ACHN (cell line): Measurements from ENCODE around the gene MKX.

Experiments used
- DNase-seq: peaks from one replicate; pipeline ENCODE4 v3.0.0-alpha.2; 2015
- in situ Hi-C: cut with HindIII; loops from 2 replicates; pipeline ENCODE4 v1.10.0; 2017; ENCODE audit warnings: low sequenced_read_pairs, low pct_ligation_motif_present, low pct_unique_long_range_greater_than_20kb

MKX gene

DNA sequence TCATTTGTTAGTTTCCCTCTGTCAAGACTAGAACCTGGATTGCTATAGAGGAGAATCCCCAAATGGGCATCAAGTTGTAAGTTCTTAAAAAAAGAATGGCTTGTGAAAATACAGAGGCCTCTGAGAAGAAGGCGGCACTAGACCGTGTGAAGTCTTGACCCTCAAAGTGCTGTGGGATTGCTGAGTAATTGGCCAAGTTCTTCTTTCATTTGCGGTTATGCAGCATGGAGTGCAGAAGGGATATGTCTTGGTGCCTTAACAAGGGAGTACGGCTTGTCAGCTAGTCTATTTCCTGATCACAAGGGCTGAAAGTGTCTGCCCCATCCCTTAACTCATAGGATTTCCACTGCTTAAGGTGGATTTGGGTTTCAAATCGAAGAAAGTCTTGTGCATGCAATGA, 81.2 kb downstream of the MKX start:
- in situ Hi-C loops = no loop called here
- no peak for DNase-seq

- no peak for DNase-seq
- in situ Hi-C loops = no loop called here
Measured at GRCh38 chr10:27663621-27664020, 82.0 kb downstream of the MKX start.

DNA sequence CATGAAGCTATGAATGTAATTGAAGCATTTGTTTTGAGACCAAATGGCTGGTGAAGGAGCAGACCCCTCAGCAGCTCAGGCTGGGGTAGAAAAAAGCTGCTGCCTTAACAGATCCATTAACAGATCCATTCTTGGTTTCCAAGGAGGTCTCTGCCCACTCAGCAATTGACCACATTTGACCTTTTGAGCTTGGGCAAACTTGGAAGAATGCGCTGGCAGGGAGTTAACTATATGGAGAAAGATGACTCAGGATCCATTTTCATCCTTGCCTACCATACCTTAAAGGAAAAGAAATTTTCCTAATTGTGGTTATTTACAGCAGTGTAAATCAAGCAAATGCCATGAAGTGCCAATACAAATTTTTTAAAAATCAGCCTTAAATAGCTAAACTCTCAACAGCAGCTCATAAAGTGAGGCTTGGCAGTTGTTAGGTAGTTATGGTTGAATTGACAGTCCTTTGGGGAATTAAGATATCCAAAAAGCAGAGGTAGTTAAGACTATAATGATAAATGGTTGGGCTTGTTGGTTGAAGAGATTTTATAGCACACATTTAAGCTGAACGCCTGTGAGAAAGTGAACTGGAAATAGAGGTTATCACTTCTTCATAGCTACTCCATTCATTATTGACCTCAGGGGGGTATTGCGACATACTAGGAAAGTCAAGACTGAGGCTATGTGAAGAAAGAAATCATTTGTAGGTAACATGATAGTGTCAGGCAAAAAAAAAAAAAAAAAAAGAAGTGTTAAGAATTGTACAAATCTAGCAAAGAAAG, 83.9 kb downstream of the MKX start:
- no peak for DNase-seq
- in situ Hi-C loops = no loop called here

DNA sequence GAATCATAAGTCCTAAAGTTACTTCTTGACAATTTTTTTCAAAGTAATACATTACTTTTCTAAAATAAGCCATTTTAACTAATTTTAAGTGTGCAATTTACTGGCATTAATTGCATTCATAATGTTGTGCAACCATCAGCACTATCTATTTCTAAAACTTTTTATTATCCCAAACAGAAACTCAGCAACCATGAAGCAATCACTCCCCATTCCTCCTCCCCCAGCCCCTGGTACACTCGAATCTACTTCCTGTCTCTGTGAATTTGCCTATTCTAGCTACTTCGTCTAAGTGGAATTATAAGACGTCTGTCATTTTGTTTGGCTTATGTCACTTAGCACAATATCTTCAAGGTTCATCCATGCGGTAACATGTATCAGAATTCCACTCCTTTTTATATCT, 84.9 kb downstream of the MKX start:
- DNase-seq = no peak
- in situ Hi-C loops = no loop called here

GRCh38 chr10:27660268-27660667, 85.4 kb downstream of the MKX start:
- no peak for DNase-seq
- in situ Hi-C loops = no loop called here

DNA sequence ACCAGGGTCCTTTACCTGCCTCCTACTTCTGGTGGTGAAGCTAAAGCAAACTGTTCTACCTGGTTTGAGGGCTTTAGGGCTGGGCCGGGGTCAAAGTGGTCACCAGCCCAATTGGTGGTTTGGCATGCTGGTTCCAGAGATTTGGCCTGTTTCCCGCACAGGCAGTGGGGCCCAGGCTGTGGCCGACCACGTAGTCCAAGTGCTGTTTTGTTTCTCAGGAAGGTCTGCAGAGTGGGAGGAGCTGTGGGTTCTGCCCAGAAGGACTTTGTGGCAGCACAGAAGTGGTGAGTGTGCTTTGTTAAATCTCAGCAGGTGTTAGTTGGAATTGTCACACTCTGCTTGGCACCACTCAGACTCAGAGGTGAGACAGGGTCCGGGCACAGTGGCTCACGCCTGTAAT, 85.8 kb downstream of the MKX start:
- in situ Hi-C loops = no loop called here
- no peak for DNase-seq

- DNase-seq = no peak
- in situ Hi-C loops = no loop called here
Measured at GRCh38 chr10:27658788-27659187, 86.8 kb downstream of the MKX start.

GRCh38 chr10:27655296-27655695, 90.3 kb downstream of the MKX start:
- in situ Hi-C loops = no loop called here
- no peak for DNase-seq

DNA sequence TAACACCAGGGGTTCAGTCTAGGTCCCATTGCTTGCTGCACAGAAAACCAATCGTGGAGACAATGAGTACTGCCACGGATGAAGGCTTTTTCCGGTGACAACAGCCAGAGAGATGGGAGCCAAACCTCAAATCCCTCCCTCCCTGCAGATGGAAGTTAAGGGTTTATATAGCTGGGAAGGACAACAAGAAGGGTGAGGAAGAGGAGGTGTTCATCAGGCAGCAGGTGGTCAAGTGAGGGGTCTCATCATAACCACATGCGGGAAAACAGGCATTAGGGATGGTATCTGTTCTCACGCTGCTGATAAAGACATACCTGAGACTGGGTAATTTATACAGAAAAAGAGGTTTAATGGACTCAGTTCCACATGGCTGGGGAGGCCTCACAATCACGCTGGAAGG, 91.3 kb downstream of the MKX start:
- in situ Hi-C loops = no loop called here
- no peak for DNase-seq

- in situ Hi-C loops = no loop called here
- no peak for DNase-seq
Measured at GRCh38 chr10:27646604-27647175, 98.9 kb downstream of the MKX start.

GRCh38 chr10:27646194-27646593, 99.4 kb downstream of the MKX start:
- DNase-seq = no peak
- in situ Hi-C loops = no loop called here

DNA sequence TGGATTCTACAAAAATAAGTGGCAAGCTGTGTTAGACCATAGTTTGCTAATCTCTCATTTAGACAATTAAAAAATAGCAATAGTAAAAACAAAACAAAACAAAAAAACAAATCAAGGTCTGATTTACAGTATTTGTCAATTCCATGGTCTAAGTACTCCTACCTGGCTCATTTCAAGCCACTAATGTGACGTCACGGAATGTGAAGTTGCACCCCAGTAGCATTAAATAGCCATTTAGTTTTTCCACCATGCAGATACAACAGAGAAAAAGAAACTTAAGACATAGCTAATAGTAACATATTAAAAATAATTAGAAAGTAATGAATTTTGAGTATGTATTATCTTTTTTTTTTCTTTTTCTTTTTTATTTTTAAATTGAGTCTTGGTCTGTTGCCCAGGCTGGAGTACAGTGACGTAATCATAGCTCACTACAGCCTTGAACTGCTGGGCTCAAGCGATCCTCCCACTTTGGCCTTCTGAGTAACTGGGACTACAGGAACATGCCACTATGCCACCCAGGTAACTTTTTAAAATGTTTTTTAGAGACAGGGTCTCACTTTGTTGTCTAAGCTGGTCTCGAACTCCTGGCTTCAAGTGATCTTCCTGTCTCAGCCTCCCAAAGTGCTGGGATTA, 101.2 kb downstream of the MKX start:
- in situ Hi-C loops = no loop called here
- DNase-seq = no peak

DNA sequence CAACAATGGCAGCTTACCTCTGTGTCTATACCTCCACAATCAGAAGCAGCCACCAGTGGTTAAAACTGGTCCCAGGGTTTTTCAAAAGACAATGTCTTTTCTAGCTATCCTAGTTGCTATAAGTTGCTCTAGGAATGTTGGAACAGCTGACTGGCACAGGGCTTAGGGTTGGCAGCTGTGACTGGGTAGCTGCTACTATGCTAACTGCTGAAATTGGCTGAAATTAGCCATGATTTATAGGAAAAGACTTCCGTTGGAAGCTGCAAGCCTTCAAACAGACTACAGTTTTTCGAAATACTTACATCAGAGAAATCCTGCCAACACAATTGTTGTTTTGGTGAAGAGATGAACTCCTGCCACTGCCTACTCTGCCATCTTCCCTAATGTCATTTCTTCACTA, 102.3 kb downstream of the MKX start:
- no peak for DNase-seq
- in situ Hi-C loops = no loop called here

GRCh38 chr10:27642023-27642589, 103.5 kb downstream of the MKX start:
- no peak for DNase-seq
- in situ Hi-C loops = no loop called here

DNA sequence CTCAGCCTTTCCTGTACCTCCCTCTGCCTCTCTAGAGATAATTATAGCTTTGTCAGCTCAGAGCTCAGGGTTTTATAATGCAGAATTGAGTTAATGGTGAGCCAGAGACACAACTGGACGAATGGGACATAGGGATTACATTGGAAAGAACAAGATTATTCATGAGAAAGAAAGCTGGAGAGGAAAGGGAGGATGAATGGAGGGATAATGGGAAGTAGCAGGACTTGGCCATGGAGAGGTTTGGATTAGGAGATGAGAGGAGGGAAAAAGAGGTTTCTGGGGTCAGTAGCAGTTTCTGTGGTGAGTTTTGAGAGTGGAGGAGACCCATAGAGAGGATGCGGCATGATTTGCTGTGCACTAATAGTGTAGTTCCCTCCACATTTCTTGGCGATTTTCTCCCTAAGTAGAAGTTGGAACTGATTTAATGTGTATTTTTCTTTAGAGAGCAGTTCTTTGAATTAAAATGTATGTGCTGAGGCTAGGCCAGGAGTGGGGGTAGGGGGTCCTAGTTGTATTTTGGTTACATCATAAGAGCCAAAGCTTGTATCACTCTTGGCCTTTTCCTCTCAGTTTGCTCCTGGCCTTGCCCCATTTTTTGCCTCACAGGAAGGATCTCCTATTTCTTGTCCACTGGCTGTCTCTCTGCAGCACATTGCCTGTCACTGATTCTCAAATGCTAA, 107.4 kb downstream of the MKX start:
- no peak for DNase-seq
- in situ Hi-C loops = no loop called here

DNA sequence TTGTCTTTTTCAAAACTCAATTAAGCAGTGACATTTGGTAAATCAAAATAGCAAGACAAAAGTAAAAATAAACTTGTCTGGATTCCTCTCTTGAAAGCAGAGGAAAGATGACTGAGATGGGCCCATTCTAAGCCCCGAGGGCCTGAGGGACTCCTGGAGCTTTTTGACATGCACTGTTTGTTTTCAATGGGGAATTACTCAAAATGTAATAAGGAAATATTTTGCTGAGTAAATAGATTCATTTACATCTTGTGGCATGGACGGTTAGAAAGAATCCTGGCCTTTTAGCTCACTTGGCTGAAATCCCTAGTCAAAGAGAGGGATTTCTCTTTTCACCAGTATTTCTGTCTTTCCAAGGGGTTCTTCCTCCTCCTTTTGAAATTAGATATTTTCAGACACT, 108.0 kb downstream of the MKX start:
- DNase-seq = no peak
- in situ Hi-C loops = no loop called here

DNA sequence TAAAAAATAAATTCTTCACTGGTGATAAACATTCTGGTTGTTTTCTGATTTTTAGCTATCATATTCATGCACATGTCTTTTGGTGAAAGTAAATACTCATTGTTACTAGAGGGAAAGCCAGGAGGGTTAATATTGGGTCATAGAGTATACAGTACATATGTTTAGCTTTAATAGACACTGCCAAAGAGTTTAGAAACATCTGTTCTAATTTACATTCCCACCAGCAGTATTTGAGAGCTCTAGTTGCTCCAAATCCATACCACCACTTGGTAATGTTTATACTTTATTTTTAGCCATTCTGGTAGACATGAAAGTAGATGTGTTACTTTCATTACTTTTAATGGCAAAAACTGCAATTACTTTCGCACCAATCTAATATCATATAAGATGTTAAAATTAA, 108.8 kb downstream of the MKX start:
- DNase-seq = no peak
- in situ Hi-C loops = no loop called here

DNA sequence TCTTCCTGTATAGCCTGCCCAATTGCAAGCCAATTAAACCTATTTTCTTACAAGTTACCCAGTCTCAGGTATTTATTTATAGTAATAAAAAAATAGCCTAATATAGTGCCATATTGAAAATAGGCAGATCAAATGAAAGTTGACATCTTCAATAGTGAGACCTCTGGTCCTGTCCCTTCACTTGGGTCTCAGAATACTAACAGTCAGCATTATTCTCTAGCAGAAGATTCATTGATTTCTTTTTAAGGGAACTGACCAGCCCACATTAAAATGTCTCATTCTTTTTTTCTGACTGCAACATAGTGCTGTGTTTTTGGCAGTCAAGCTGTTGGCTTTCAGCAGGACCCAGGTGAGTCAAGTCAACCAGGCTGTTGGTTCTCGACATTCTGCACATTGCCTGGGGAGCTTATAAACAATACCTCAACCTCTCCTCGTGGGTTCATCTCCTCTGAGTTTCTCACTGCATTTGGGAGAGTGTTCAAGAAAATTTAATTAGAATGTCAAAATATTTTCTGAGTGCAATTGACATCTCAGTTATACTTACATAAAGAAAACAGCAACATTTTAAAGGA, 109.8 kb downstream of the MKX start:
- in situ Hi-C loops = no loop called here
- DNase-seq = no peak

GRCh38 chr10:27635290-27635689, 110.3 kb downstream of the MKX start:
- in situ Hi-C loops = no loop called here
- no peak for DNase-seq
